K562 (cell line): ENCODE data around the gene MPI. TPM values are rescaled to one million over a fixed set of nuclear protein-coding genes. Genes with fewer than 3 reads are reported as not detected.

ENCODE experiments used
- ATAC-seq: fragments of 200-7000 bp; cut with Tn5 transposase; 3 replicates; pipeline ENCODE4 v1.9.1; 2020; ENCODE audit warnings: moderate library complexity
- BruUV-seq: library from RNA; stranded (reverse); fragments of 400-500 nt; replicated peaks from 2 replicates; lab custom pipeline; 2021; lab: Mats Ljungman, UMichigan
- CTCF ChIA-PET: fragments of 300-600 bp; formaldehyde crosslinking; extraction: SDS; loops from one replicate; lab custom pipeline; 2021; ENCODE audit warnings: low intra/inter-chr PET ratio; lab: Yijun Ruan, JAX
- POLR2A ChIA-PET: fragments of 300-600, 350-650 bp; sonication (Branson Sonifier 250); formaldehyde crosslinking; extraction: SDS; loops from one replicate; lab custom pipeline; 2021; ENCODE audit warnings: antibody characterized with exemption, inconsistent platforms; lab: Yijun Ruan, JAX
- DNase-seq, 4 experiments: peaks; one replicate each; pipeline versions ENCODE4 v3.0.0 to v3.0.0-alpha.2; 2011 to 2018; ENCODE audit warnings: low spot score in 3 of 4, mixed read lengths in 3 of 4; ENCODE audit errors: extremely low read depth in 1 of 4
- FAIRE-seq: peaks from 2 replicates; lab custom pipeline; 2011; peaks lifted over from hg19 to GRCh38; lab: Jason Lieb, UNC
- H2AFZ ChIP-seq: 2 replicates; pipeline ENCODE4 v1.6.0; 2011; ENCODE audit warnings: low read depth, low read length, control low read depth, inconsistent platforms
- H3K27ac ChIP-seq: fragments of 200-600 bp; 3 replicates; pipeline ENCODE4 v1.8.0; 2011; ENCODE audit warnings: low read depth, mild to moderate bottlenecking, control low read depth, inconsistent platforms, low read length, moderate library complexity, mixed read lengths; ENCODE audit errors: extremely low read depth
- H3K27me3 ChIP-seq, 2 experiments: fragments of 300-600 bp in 1 of 2; 2 replicates in 1 of 2; 3 replicates in 1 of 2; pipeline versions ENCODE4 v1.6.0 to v1.8.0; 2011; ENCODE audit warnings: inconsistent platforms in 2 of 2, low read length in 2 of 2, mild to moderate bottlenecking in 1 of 2, mixed read lengths in 1 of 2, moderate library complexity in 1 of 2; ENCODE audit not compliant: control insufficient read depth in 2 of 2, insufficient read depth in 2 of 2
- H3K36me3 ChIP-seq: fragments of 300-600 bp; 3 replicates; pipeline ENCODE4 v1.8.0; 2011; ENCODE audit warnings: mild to moderate bottlenecking, low read length, inconsistent platforms; ENCODE audit not compliant: control insufficient read depth, insufficient read depth
- H3K4me1 ChIP-seq, 2 experiments: fragments of 200-600 bp in 1 of 2; replicated peaks in 1 of 2; 2 replicates in 1 of 2; 3 replicates in 1 of 2; pipeline versions ENCODE4 v1.5.1 to v1.8.0; 2011; ENCODE audit warnings: inconsistent platforms in 2 of 2, low read length in 2 of 2, mild to moderate bottlenecking in 1 of 2, mixed read lengths in 1 of 2, moderate library complexity in 1 of 2; ENCODE audit not compliant: control insufficient read depth in 2 of 2, insufficient read depth in 2 of 2
- H3K4me2 ChIP-seq: 2 replicates; pipeline ENCODE4 v1.6.1; 2011; ENCODE audit warnings: low read length, control low read depth, inconsistent platforms, mixed read lengths; ENCODE audit not compliant: insufficient read depth
- H3K4me3 ChIP-seq: fragments of 200-600 bp; sonication (generic), shearing (Covaris generic); 2 replicates; pipeline ENCODE4 v1.5.1; 2016; ENCODE audit warnings: control low read depth, inconsistent platforms
- H3K79me2 ChIP-seq: fragments of 200-600 bp; 3 replicates; pipeline ENCODE4 v1.8.0; 2011; ENCODE audit warnings: low read length, inconsistent platforms; ENCODE audit not compliant: control insufficient read depth, insufficient read depth
- H3K9ac ChIP-seq, 2 experiments: 2 replicates each; pipeline versions ENCODE4 v1.6.0 to v1.6.1; 2011; ENCODE audit warnings: low read depth in 2 of 2, low read length in 2 of 2, control low read depth in 1 of 2, inconsistent platforms in 1 of 2, mild to moderate bottlenecking in 1 of 2, mixed read lengths in 1 of 2; ENCODE audit not compliant: insufficient read depth in 1 of 2
- H3K9me1 ChIP-seq: one replicate; pipeline ENCODE4 v1.6.0; 2011; ENCODE audit warnings: inconsistent platforms, mild to moderate bottlenecking, low read length, moderate library complexity; ENCODE audit not compliant: control insufficient read depth, insufficient read depth
- H3K9me3 ChIP-seq: replicated peaks from 2 replicates; pipeline ENCODE4 v1.5.1; 2011; ENCODE audit warnings: low read depth, low read length, inconsistent platforms; ENCODE audit not compliant: control insufficient read depth, insufficient read depth
- H4K20me1 ChIP-seq: replicated peaks from 2 replicates; pipeline ENCODE4 v1.6.1; 2011; ENCODE audit warnings: low read length, inconsistent platforms, mixed read lengths; ENCODE audit not compliant: control insufficient read depth, insufficient read depth
- ESRRB ChIP-seq: fragments of 250-450 bp; sonication (Bioruptor Pico); IDR thresholded peaks from 2 replicates; pipeline ENCODE4 v1.5.0; 2020; ENCODE audit warnings: mild to moderate bottlenecking, moderate library complexity, borderline replicate concordance
- MBD2 ChIP-seq: sonication (generic); IDR thresholded peaks from 2 replicates; pipeline ENCODE4 v1.6.1; 2016; ENCODE audit warnings: low read depth, borderline replicate concordance
- PCBP2 ChIP-seq: fragments of 200-400 bp; formaldehyde crosslinking; IDR thresholded peaks from 2 replicates; pipeline ENCODE4 v1.6.1; 2018; ENCODE audit warnings: low read length, low read depth, mild to moderate bottlenecking, moderate library complexity; ENCODE audit not compliant: poor library complexity, severe bottlenecking
- PML ChIP-seq: IDR thresholded peaks from 2 replicates; pipeline ENCODE4 v1.6.1; 2012; ENCODE audit warnings: low read length, inconsistent platforms
- POLR3G ChIP-seq: IDR thresholded peaks from 2 replicates; pipeline ENCODE4 v1.6.1; 2011; ENCODE audit not compliant: insufficient read length, insufficient replicate concordance; ENCODE audit errors: extremely low read depth
- SRSF7 ChIP-seq: fragments of 200-400 bp; formaldehyde crosslinking; optimal IDR thresholded peaks from 2 replicates; pipeline ENCODE3; 2017; ENCODE audit warnings: mild to moderate bottlenecking, low read depth, low read length
- ZBTB1 ChIP-seq: sonication (generic); formaldehyde crosslinking; IDR thresholded peaks from 2 replicates; pipeline ENCODE4 v1.8.1; 2023; ENCODE audit warnings: missing genetic modification reagents, low read depth, mild to moderate bottlenecking, borderline replicate concordance
- ZNF347 ChIP-seq: fragments of 450-650 bp; formaldehyde crosslinking; IDR thresholded peaks from 2 replicates; pipeline ENCODE4 v1.4.0; 2020; ENCODE audit warnings: low read depth, mild to moderate bottlenecking, moderate library complexity
- WGBS: fragments of 100-300 bp; shearing (Covaris generic); methylation state at CpG from one replicate; pipeline ENCODE4 v1.1.6; 2016; ENCODE audit warnings: low coverage, mixed read lengths; ENCODE audit not compliant: insufficient coverage; ENCODE audit errors: missing lambda C conversion rate; 5-methylcytosine and 5-hydroxymethylcytosine counted together
- in situ Hi-C: fragments of 300-500 bp; cut with MboI; formaldehyde crosslinking; loops from 4 replicates; pipeline ENCODE4 v1.15.0; 2018; ENCODE audit warnings: inconsistent platforms, mixed read lengths
- intact Hi-C: fragments of 100-400 bp; cut with micrococcal nuclease; formaldehyde crosslinking; loops from 2 replicates; pipeline ENCODE4 v1.14.2; 2022
- polyA plus RNA-seq, 8 experiments: library from polyadenylated mRNA; depleted of rRNA in 4 of 8; stranded (reverse) in 5 of 8; unstranded in 3 of 8; fragments of >200 nt; fragmentation: Nextera tagmentation in 2 of 8; fragmentation: Illumina TruSeq in 1 of 8; extraction: Ambion mirVana in 2 of 8; extraction: Trizol in 1 of 8; gene quantifications; 2 replicates each; pipeline versions ENCODE4 v1.2.1 to v1.2.3, GENCODE V29; 2011 to 2014; ENCODE audit warnings: inconsistent platforms in 1 of 8, missing spikeins in 1 of 8
- total RNA-seq, 7 experiments: library from RNA; depleted of rRNA in 6 of 7; stranded (reverse); fragments of >200 nt in 6 of 7; fragmentation: Illumina TruSeq in 2 of 7; extraction: Trizol in 2 of 7; gene quantifications; 2 replicates each; pipeline versions ENCODE4 v1.2.1 to v1.2.3, GENCODE V29; 2011 to 2021; ENCODE audit warnings: low replicate concordance in 1 of 7

Gene MPI
- total and polyA plus RNA-seq, 9 of the 15 experiments (the other 6 are each of a cell fraction or from before 2014, with no cell fraction given): 30.7 to 105 (median 40.5) TPM

DNA sequence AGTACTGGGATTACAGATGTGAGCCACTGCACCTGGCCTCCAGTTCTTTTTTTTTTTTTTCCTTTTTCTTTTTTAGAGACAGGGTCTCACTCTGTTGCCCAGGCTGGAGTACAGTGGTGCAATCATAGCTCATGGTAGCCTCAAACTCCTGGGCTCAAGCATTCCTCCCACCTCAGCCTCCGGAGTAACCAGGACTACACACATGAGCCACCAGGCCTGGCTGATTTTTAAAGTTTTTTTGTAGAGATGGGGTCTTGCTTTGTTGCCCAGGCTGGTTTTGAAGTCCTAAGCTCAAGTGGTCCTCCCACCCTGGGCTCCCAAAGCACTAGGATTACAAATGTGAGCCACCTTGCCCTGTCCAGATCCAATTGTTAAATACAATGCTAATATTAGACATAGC is 33.3 kb upstream of the MPI start:
- ATAC-seq (no peak), FAIRE-seq (no peak), DNase-seq (no peak)
- Histone ChIP-seq H3K79me2 (peaks cover 13% of the 10 kb centered on the region; the same call in 1 of the 3 replicates), H3K4me3 (no peak overlapping the region), H3K27me3 (no peaks in the 10 kb centered on the region), H3K27ac (no peak overlapping the region), H3K36me3 (peaks cover 39% of the 10 kb centered on the region), H3K4me2 (no peak overlapping the region), H3K9ac (no peak overlapping the region), H3K9me3 (no peaks in the 10 kb centered on the region), H3K4me1 (peaks cover 8 to 9% of the 10 kb centered on the region in 2 experiments; a peak in 4 of 5 replicates), H2AFZ (no peak overlapping the region), H3K9me1 (no peaks in the 10 kb centered on the region), H4K20me1 (peaks cover 13% of the 10 kb centered on the region)
- BruUV-seq: no TSS peak
- POLR2A ChIA-PET: interaction anchor here (0.6 to 1.5 kb wide), 4 partner anchors 12 to 50 kb away, joined by 3 to 4 read pairs (median 3); partner anchors contain the start of gene FAM219B
- in situ Hi-C loops (no loop called here), intact Hi-C loops (no loop called here)
- WGBS: 78% methylated on average over 1 of the region's 1 CpG
- CTCF ChIA-PET: no interaction called here
- no peak for TF ChIP-seq MBD2
- TF ChIP-seq POLR3G: no peak
- no peak for TF ChIP-seq SRSF7
- TF ChIP-seq PML: no peak
- TF ChIP-seq ZBTB1 (CRISPR knock-in tag): no peak
- no peak for TF ChIP-seq ZNF347 (CRISPR knock-in tag)
- no peak for TF ChIP-seq PCBP2
- TF ChIP-seq ESRRB (CRISPR knock-in tag): no peak
